HFFc6 (cell line): Measurements from ENCODE around the gene CATSPERE. TPM values are rescaled to one million over a fixed set of nuclear protein-coding genes. Genes with fewer than 3 reads are reported as not detected.
"Not testable (repeated sequence)": the region's sequence is repeated elsewhere in the genome, so short reads cannot be mapped to it uniquely, and the experiment has no call there.

Experiments
- DNase-seq: peaks from one replicate; pipeline ENCODE4 v3.0.0-alpha.2; 2018
- H3K27ac Mint-ChIP-seq: 2 replicates; pipeline ENCODE4 v1.8.0; 2020; ENCODE audit warnings: mild to moderate bottlenecking, mixed read lengths
- H3K27me3 Mint-ChIP-seq: 2 replicates; pipeline ENCODE4 v1.8.0; 2021; ENCODE audit warnings: mild to moderate bottlenecking, moderate library complexity, mixed read lengths; ENCODE audit not compliant: insufficient read depth
- H3K36me3 Mint-ChIP-seq: 2 replicates; pipeline ENCODE4 v1.8.0; 2021; ENCODE audit warnings: low read depth, mixed read lengths
- H3K4me1 Mint-ChIP-seq: 2 replicates; pipeline ENCODE4 v1.8.0; 2020; ENCODE audit warnings: low read depth, mixed read lengths
- H3K4me3 Mint-ChIP-seq: 2 replicates; pipeline ENCODE4 v1.8.0; 2020; ENCODE audit warnings: mild to moderate bottlenecking, moderate library complexity, mixed read lengths
- H3K9me3 Mint-ChIP-seq: 2 replicates; pipeline ENCODE4 v1.8.0; 2020; ENCODE audit warnings: mild to moderate bottlenecking, mixed read lengths
- total RNA-seq, 6 experiments: library from RNA; stranded (reverse); fragmentation: NEBNext Ultra II Directional; extraction: Animal tissue kit (Norgen Biotek cat#: 25700); gene quantifications; 2 replicates in 1 of 6; 3 replicates in 5 of 6; pipeline ENCODE4 v1.2.3, GENCODE V29; 2021
- TF ChIP-seq, protein P1 (sequence below): fragments of 200-600 bp; sonication (generic); IDR thresholded peaks from 2 replicates; pipeline ENCODE4 v1.5.0; 2021; ENCODE audit warnings: antibody characterized with exemption, mild to moderate bottlenecking

The CATSPERE gene
- total RNA-seq, 6 experiments from 2014 or later, result 0.15 to 0.74 (median 0.34) TPM

DNA sequence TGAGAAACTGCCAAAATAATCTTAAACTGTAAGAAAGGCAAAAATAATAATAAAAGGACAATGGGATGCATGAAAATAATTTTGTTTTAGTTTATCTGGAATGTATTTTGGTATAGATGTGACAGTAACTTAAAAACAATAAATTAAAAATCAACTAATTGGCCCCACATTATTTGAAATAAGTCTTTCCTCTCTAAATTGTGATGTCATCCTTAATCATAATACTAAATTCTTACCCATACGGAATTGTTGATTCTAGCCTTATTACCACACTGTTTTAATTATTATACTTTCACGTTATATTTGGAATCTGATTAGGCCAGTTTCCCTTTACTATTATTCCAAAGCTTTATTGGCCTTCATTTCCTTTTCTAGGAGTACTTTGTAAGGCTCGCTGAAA, 199.5 kb downstream of the CATSPERE start:
- H3K4me3 Mint-ChIP-seq, result no peak overlapping the region
- peaks cover 8% of the 10 kb centered on the region; the same call in 1 of the 2 replicates for H3K4me1 Mint-ChIP-seq
- peaks cover 30% of the 10 kb centered on the region for H3K36me3 Mint-ChIP-seq
- no peaks in the 10 kb centered on the region for H3K27me3 Mint-ChIP-seq
- TF ChIP-seq, protein P1, sequence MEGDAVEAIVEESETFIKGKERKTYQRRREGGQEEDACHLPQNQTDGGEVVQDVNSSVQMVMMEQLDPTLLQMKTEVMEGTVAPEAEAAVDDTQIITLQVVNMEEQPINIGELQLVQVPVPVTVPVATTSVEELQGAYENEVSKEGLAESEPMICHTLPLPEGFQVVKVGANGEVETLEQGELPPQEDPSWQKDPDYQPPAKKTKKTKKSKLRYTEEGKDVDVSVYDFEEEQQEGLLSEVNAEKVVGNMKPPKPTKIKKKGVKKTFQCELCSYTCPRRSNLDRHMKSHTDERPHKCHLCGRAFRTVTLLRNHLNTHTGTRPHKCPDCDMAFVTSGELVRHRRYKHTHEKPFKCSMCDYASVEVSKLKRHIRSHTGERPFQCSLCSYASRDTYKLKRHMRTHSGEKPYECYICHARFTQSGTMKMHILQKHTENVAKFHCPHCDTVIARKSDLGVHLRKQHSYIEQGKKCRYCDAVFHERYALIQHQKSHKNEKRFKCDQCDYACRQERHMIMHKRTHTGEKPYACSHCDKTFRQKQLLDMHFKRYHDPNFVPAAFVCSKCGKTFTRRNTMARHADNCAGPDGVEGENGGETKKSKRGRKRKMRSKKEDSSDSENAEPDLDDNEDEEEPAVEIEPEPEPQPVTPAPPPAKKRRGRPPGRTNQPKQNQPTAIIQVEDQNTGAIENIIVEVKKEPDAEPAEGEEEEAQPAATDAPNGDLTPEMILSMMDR, result no peak
- DNase-seq, result no peak
- H3K27ac Mint-ChIP-seq, result no peak overlapping the region
- H3K9me3 Mint-ChIP-seq, result no peaks in the 10 kb centered on the region

DNA sequence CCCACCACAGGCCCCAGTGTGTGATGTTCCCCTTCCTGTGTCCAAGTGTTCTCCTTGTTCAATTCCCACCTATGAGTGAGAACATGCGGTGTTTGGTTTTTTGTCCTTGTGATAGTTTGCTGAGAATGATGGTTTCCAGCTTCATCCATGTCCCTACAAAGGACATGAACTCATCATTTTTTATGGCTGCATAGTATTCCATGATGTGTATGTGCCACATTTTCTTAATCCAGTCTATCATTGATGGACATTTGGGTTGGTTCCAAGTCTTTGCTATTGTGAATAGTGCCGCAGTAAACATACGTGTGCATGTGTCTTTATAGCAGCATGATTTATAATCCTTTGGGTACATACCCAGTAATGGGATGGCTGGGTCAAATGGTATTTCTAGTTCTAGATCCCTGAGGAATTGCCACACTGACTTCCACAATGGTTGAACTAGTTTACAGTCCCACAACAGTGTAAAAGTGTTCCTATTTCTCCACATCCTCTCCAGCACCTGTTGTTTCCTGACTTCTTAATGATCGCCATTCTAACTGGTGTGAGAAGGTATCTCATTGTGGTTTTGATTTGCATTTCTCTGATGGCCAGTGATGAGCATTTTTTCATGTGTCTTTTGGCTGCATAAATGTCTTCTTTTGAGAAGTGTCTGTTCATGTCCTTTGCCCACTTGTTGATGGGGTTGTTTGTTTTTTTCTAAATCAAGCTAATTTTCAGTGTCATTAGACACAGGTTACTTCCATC, 200.7 kb downstream of the CATSPERE start:
- not testable (repeated sequence) for H3K27me3 Mint-ChIP-seq, H3K27ac Mint-ChIP-seq, H3K4me1 Mint-ChIP-seq, H3K4me3 Mint-ChIP-seq, DNase-seq, H3K9me3 Mint-ChIP-seq
- H3K36me3 Mint-ChIP-seq, result peaks cover 30% of the 10 kb centered on the region

- Mint-ChIP-seq H3K27me3 (no peaks in the 10 kb centered on the region), H3K36me3 (peaks cover 23% of the 10 kb centered on the region), H3K4me1 (peaks cover 8% of the 10 kb centered on the region; the same call in 1 of the 2 replicates), H3K9me3 (no peaks in the 10 kb centered on the region), H3K4me3 (no peak overlapping the region), H3K27ac (no peak overlapping the region)
- TF ChIP-seq, protein P1, result no peak
- no peak for DNase-seq
These were observed 201.5 kb downstream of the CATSPERE start for GRCh38 chr1:244662599-244662998.

- H3K4me1 Mint-ChIP-seq, result 0 out of 2 replicates have a peak, but pooled peaks cover 8% of the 10 kb centered on the region
- no peak overlapping the region for H3K27ac Mint-ChIP-seq
- no peaks in the 10 kb centered on the region for H3K27me3 Mint-ChIP-seq
- H3K36me3 Mint-ChIP-seq, result peaks cover 17% of the 10 kb centered on the region
- TF ChIP-seq, protein P1, result no peak
- no peak for DNase-seq
- no peaks in the 10 kb centered on the region for H3K9me3 Mint-ChIP-seq
- H3K4me3 Mint-ChIP-seq, result no peak overlapping the region
These were observed 203.3 kb downstream of the CATSPERE start for GRCh38 chr1:244664353-244664752.

DNA sequence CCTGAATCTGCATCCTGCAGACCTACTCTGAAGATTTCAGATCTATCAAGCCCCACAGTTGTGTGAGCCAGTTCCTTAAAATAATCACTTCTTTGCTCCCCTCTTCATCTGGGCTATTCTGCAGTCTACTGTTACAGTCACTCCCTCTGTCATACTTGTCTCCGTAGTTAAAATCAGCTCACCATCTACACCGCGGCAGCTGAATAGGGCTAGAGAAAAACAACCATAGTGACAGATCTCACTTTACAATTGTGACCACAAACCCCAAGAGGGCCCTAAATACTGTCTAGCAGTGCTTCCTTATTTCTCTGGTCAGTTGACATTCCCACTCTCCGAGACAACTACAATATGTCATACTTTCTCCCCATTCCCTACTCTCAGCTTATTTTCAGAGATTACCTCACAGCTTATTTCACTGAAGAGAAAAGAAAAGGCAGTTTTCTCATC, 204.7 kb downstream of the CATSPERE start:
- Mint-ChIP-seq H3K36me3 (peaks cover 6% of the 10 kb centered on the region), H3K4me3 (no peak overlapping the region), H3K9me3 (no peaks in the 10 kb centered on the region), H3K4me1 (0 out of 2 replicates have a peak, but pooled peaks cover 8% of the 10 kb centered on the region), H3K27ac (no peak overlapping the region), H3K27me3 (no peaks in the 10 kb centered on the region)
- DNase-seq, result no peak
- TF ChIP-seq, protein P1, result no peak

- not testable (repeated sequence) for H3K27ac Mint-ChIP-seq, H3K36me3 Mint-ChIP-seq, H3K4me1 Mint-ChIP-seq, H3K4me3 Mint-ChIP-seq, H3K9me3 Mint-ChIP-seq, H3K27me3 Mint-ChIP-seq, DNase-seq
These were observed 205.8 kb downstream of the CATSPERE start for GRCh38 chr1:244666672-244667418.
